Measurements from ENCODE around the gene EML1.

EML1 gene

GRCh38 chr14:99902925-99903324 is 109.7 kb downstream of the EML1 start:
- Histone ChIP-seq H3K4me1 (ENCODE audit: control insufficient read depth in 1 of 2, insufficient read depth in 1 of 2, low read depth in 1 of 2, low read length in 1 of 2) (no peaks in the 10 kb centered on the region), H3K27me3 (peaks cover 11% of the 10 kb centered on the region), H3K9me3 (no peaks in the 10 kb centered on the region), H3K4me3 (ENCODE audit: low read depth in 1 of 2, low read length in 1 of 2) (no peak overlapping the region), H3K27ac (no peak overlapping the region), H3K36me3 (no peaks in the 10 kb centered on the region)
- TF ChIP-seq CTCF (IDR thresholded peaks at IDR 0.05) = no peak

GRCh38 chr14:99904506-99904905 is 111.3 kb downstream of the EML1 start:
- H3K4me3 ChIP-seq (ENCODE audit: low read depth in 1 of 2, low read length in 1 of 2) = no peak overlapping the region
- TF ChIP-seq CTCF (IDR thresholded peaks at IDR 0.05) = no peak
- no peaks in the 10 kb centered on the region for H3K9me3 ChIP-seq
- H3K27me3 ChIP-seq = peaks cover 11% of the 10 kb centered on the region
- no peaks in the 10 kb centered on the region for H3K36me3 ChIP-seq
- H3K27ac ChIP-seq = no peak overlapping the region
- H3K4me1 ChIP-seq (ENCODE audit: control insufficient read depth in 1 of 2, insufficient read depth in 1 of 2, low read depth in 1 of 2, low read length in 1 of 2) = no peaks in the 10 kb centered on the region

GRCh38 chr14:99905121-99905520 is 111.9 kb downstream of the EML1 start:
- H3K9me3 ChIP-seq = no peaks in the 10 kb centered on the region
- peaks cover 11% of the 10 kb centered on the region for H3K27me3 ChIP-seq
- no peak overlapping the region for H3K27ac ChIP-seq
- H3K4me1 ChIP-seq (ENCODE audit: control insufficient read depth in 1 of 2, insufficient read depth in 1 of 2, low read depth in 1 of 2, low read length in 1 of 2) = no peaks in the 10 kb centered on the region
- no peak overlapping the region for H3K4me3 ChIP-seq (ENCODE audit: low read depth in 1 of 2, low read length in 1 of 2)
- TF ChIP-seq CTCF (IDR thresholded peaks at IDR 0.05) = no peak
- H3K36me3 ChIP-seq = no peaks in the 10 kb centered on the region

- H3K9me3 ChIP-seq = no peaks in the 10 kb centered on the region
- H3K36me3 ChIP-seq = no peaks in the 10 kb centered on the region
- H3K4me1 ChIP-seq (ENCODE audit: control insufficient read depth in 1 of 2, insufficient read depth in 1 of 2, low read depth in 1 of 2, low read length in 1 of 2) = no peaks in the 10 kb centered on the region
- no peak for TF ChIP-seq CTCF (IDR thresholded peaks at IDR 0.05)
- no peak overlapping the region for H3K27ac ChIP-seq
- peaks cover 17% of the 10 kb centered on the region for H3K27me3 ChIP-seq
- no peak overlapping the region for H3K4me3 ChIP-seq (ENCODE audit: low read depth in 1 of 2, low read length in 1 of 2)
These were observed 114.8 kb downstream of the EML1 start for GRCh38 chr14:99907761-99908652.

- TF ChIP-seq CTCF (IDR thresholded peaks at IDR 0.05) = no peak
- no peaks in the 10 kb centered on the region for H3K4me1 ChIP-seq (ENCODE audit: control insufficient read depth in 1 of 2, insufficient read depth in 1 of 2, low read depth in 1 of 2, low read length in 1 of 2)
- H3K4me3 ChIP-seq (ENCODE audit: low read depth in 1 of 2, low read length in 1 of 2) = no peak overlapping the region
- H3K27me3 ChIP-seq = peaks cover 17% of the 10 kb centered on the region
- no peaks in the 10 kb centered on the region for H3K36me3 ChIP-seq
- no peaks in the 10 kb centered on the region for H3K9me3 ChIP-seq
- H3K27ac ChIP-seq = no peak overlapping the region
These were observed 115.5 kb downstream of the EML1 start for GRCh38 chr14:99908653-99909250.

Data from neutrophil (primary cell).